Astrocyte of the spinal cord (primary cell): ENCODE data around the gene TFDP2.

Source experiments
- DNase-seq: peaks from one replicate; pipeline ENCODE4 v3.0.0; 2011; ENCODE audit warnings: low read depth, low spot score
- H3K4me3 ChIP-seq: 2 replicates; pipeline ENCODE4 v1.5.1; 2011; ENCODE audit warnings: low read depth, mild to moderate bottlenecking, low read length, moderate library complexity
- in situ Hi-C: cut with HindIII; loops from 2 replicates; pipeline ENCODE4 v1.10.0; 2017; ENCODE audit warnings: low sequenced_read_pairs
- TF ChIP-seq, protein P1 (sequence below): IDR thresholded peaks from 2 replicates; pipeline ENCODE4 v1.5.1; 2012; ENCODE audit warnings: low read depth, mild to moderate bottlenecking, low read length, inconsistent platforms

Gene TFDP2

DNA sequence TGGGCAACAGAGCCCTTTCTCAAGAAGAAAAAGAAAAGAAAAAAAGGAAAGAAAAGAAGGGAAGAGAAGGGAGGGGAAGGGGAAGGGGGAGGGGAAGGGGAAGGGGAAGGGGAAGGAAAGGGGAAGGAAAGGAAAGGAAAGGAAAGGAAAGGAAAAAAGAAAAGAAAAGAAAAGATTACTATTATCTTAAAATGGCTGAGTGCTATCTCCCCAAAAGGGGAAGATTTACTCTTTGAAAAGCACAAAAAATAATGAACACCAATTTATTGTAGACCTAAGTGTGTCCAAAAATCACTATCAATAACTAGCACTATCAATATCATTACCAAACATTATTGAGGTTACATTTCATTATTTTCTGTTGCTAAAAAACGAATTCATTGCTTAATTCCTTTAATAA, 183.9 kb downstream of the TFDP2 start:
- in situ Hi-C loops = no loop called here
- H3K4me3 ChIP-seq = no peak overlapping the region
- no peak for DNase-seq
- TF ChIP-seq, protein P1, sequence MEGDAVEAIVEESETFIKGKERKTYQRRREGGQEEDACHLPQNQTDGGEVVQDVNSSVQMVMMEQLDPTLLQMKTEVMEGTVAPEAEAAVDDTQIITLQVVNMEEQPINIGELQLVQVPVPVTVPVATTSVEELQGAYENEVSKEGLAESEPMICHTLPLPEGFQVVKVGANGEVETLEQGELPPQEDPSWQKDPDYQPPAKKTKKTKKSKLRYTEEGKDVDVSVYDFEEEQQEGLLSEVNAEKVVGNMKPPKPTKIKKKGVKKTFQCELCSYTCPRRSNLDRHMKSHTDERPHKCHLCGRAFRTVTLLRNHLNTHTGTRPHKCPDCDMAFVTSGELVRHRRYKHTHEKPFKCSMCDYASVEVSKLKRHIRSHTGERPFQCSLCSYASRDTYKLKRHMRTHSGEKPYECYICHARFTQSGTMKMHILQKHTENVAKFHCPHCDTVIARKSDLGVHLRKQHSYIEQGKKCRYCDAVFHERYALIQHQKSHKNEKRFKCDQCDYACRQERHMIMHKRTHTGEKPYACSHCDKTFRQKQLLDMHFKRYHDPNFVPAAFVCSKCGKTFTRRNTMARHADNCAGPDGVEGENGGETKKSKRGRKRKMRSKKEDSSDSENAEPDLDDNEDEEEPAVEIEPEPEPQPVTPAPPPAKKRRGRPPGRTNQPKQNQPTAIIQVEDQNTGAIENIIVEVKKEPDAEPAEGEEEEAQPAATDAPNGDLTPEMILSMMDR = no peak

DNA sequence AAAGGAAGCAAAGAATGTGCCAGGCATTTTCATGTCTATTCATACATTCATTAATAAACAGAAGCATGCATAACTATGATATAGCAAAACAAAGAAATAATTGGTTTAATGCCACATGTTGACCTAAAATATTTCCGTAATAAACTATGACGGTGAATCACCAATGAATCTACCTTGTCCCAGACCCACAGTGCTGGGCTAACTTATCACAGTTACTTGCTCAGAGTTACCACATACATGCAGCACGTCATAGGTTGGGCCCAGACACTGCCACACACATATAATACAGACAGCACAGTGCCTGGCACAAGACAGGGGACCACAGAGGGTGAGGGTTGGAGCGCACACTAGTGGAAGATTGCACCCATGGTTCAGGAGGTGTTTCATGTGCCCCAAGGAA, 186.0 kb downstream of the TFDP2 start:
- TF ChIP-seq, protein P1 = no peak
- no peak for DNase-seq
- no peak overlapping the region for H3K4me3 ChIP-seq
- in situ Hi-C loops = no loop called here

DNA sequence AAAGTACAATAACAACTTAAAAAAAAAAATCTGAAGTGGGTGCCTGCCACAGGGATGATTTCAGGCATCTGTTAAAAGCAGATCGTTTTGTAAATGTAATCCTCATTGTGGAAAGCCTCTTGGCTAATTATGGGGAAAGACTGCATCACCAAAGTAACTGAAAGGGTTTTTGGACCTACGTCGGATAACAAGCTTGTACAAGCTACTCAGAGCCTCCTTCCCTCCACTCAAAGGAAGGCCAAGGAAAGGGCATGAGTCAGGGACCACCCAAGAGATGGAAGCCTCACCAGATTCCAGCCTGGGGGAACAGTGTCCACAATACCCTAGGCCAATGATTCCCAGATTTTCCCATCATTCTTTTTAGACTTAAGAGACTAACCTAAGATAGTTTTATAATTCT, 188.6 kb downstream of the TFDP2 start:
- no peak overlapping the region for H3K4me3 ChIP-seq
- peak; percentile 24 for DNase-seq
- in situ Hi-C loops = no loop called here
- TF ChIP-seq, protein P1 = no peak

DNA sequence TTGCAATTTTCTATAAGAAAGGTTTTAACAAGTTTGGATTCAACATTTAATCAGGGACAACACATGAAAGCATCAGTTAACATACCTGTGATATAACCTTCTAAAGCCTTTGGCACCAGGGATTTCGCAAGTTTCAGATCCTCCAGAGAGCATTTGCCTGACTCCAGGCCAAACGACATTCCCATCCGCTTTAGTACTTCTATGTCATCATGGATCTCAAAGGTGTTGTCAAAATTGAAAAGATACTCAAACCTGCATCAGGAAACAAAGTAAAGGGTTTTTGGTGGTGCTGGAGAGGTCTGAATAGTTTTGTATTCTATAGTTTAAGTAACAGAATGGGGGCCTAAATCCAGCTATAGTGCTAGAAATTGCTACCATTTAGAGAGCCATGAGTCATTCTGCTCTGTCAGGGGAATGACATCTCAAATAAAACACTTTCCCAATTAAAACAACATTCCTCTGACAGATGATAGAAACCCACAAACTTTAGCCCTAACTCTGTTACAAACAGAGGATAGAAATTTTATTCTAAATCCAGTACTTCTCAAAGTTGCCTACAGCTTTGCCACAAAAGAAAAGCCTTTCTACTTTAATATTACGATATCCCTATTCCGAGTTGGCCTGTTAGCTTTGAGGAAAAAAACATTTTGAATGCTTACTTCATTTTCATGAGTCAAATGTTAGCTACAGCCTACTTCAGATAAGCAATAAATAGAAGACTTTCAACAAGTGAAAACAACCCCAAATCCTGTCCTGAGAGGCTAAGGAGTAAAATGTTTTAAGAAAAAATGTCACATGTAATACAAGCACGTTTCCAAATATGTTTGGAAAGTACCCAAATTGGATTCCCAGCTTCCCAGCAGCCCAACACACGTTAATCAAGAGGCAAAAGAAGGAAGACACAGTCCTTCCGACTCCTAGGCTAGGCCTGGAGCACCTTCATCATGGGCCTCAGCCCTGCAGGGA, 189.5 kb downstream of the TFDP2 start:
- H3K4me3 ChIP-seq = no peak overlapping the region
- TF ChIP-seq, protein P1 = no peak
- in situ Hi-C loops = no loop called here
- peak; percentile 49 for DNase-seq

DNA sequence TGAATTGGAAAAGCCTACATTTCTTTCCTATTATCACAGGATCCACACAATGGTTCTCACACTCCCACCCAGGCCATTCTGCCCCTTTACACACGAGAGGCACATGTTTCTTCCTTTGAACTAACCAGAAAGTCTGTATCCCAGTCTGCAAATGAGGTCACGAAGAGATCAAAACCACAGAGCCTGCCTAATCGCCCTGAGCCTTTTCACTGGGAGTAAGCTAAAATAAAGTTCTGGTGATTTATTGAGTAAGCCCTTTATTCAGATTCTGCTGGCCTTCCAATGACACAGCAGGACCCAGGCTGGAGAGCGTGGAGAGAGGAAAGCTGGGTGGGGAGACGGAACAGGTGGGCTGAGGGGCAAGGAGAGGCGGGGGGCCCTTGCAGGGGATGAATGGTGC, 194.2 kb downstream of the TFDP2 start:
- in situ Hi-C loops = no loop called here
- TF ChIP-seq, protein P1 = no peak
- H3K4me3 ChIP-seq = no peak overlapping the region

DNA sequence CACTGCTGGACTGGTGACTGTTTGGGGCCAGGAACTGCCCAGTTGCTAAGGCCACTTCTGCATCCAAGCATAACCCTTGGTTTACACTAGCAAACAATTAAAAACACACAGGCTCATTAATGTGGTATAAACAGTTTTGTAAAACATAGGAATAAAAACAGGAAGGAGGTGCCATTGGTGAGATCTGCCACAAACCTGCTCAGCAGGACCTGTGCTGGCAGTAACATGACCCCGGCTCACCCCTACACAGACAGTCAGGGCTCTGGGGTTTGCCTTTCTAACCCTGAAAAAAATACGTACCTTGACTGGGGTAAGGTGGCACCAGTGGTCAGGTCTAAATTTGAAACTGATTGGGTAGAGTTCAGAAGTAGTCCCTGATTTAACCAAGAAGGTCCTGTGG, 196.7 kb downstream of the TFDP2 start:
- no peak overlapping the region for H3K4me3 ChIP-seq
- in situ Hi-C loops = no loop called here
- TF ChIP-seq, protein P1 = no peak
- DNase-seq = no peak

More for the DNA sequence above, 194.2 kb downstream of the TFDP2 start:
- DNase-seq = peak; percentile 72
